OCI-LY1 (cell line): Measurements from ENCODE around the gene CACNA2D3.

ENCODE experiments used
- H2AFZ ChIP-seq: fragments of 200-600 bp; sonication (generic), shearing (Covaris generic); 2 replicates; pipeline ENCODE4 v1.6.0; 2014; ENCODE audit warnings: antibody characterized with exemption, mild to moderate bottlenecking, low read length
- H3F3A ChIP-seq: fragments of 200-600 bp; sonication (generic), shearing (Covaris generic); 2 replicates; pipeline ENCODE4 v1.6.0; 2014; ENCODE audit warnings: mild to moderate bottlenecking, antibody characterized with exemption, low read length, moderate library complexity; ENCODE audit not compliant: insufficient read depth
- H3K27ac ChIP-seq: fragments of 200-600 bp; sonication (generic); 2 replicates; pipeline ENCODE4 v1.5.1; 2014; ENCODE audit warnings: low read length, mixed run types, mild to moderate bottlenecking, low read depth; ENCODE audit not compliant: poor library complexity, severe bottlenecking
- H3K27me3 ChIP-seq: fragments of 200-600 bp; sonication (generic); 2 replicates; pipeline ENCODE4 v1.6.0; 2014; ENCODE audit warnings: antibody characterized with exemption, mild to moderate bottlenecking, low read length, moderate library complexity; ENCODE audit not compliant: insufficient read depth
- H3K36me3 ChIP-seq: fragments of 200-600 bp; sonication (generic); 2 replicates; pipeline ENCODE4 v1.6.1; 2014; ENCODE audit warnings: mild to moderate bottlenecking, antibody characterized with exemption, low read length, moderate library complexity, mixed read lengths; ENCODE audit not compliant: insufficient read depth
- H3K4me1 ChIP-seq: fragments of 200-600 bp; sonication (generic); 2 replicates; pipeline ENCODE4 v1.5.1; 2014; ENCODE audit warnings: mild to moderate bottlenecking, low read length, moderate library complexity; ENCODE audit not compliant: insufficient read depth, severe bottlenecking
- H3K4me2 ChIP-seq: fragments of 200-600 bp; sonication (generic), shearing (Covaris generic); 2 replicates; pipeline ENCODE4 v1.6.1; 2014; ENCODE audit warnings: low read length
- H3K4me3 ChIP-seq: fragments of 200-600 bp; sonication (generic); 2 replicates; pipeline ENCODE4 v1.5.1; 2014; ENCODE audit warnings: low read length, low read depth, mild to moderate bottlenecking, mixed read lengths; ENCODE audit not compliant: poor library complexity, severe bottlenecking
- H3K79me2 ChIP-seq: fragments of 200-600 bp; shearing (Covaris generic); 2 replicates; pipeline ENCODE4 v1.6.1; 2016; ENCODE audit warnings: mixed run types, low read length, mixed read lengths; ENCODE audit not compliant: insufficient read depth
- H3K9ac ChIP-seq: fragments of 200-600 bp; sonication (generic), shearing (Covaris generic); 2 replicates; pipeline ENCODE4 v1.6.1; 2014; ENCODE audit warnings: mild to moderate bottlenecking, low read length, mixed read lengths
- H3K9me2 ChIP-seq: fragments of 200-600 bp; sonication (generic), shearing (Covaris generic); 2 replicates; pipeline ENCODE4 v1.6.1; 2014; ENCODE audit warnings: low read depth, mild to moderate bottlenecking, low read length, mixed read lengths
- H3K9me3 ChIP-seq: fragments of 200-600 bp; shearing (Covaris generic); 2 replicates; pipeline ENCODE4 v1.6.1; 2014; ENCODE audit warnings: low read length, mixed read lengths
- H4K20me1 ChIP-seq: fragments of 200-600 bp; sonication (generic), shearing (Covaris generic); 2 replicates; pipeline ENCODE4 v1.6.0; 2016; ENCODE audit warnings: mild to moderate bottlenecking, low read length; ENCODE audit not compliant: insufficient read depth
- EZH2 ChIP-seq: fragments of 200-600 bp; sonication (generic), shearing (Covaris generic); IDR thresholded peaks from 2 replicates; pipeline ENCODE4 v1.8.0; 2017; ENCODE audit warnings: borderline replicate concordance, mixed run types, mild to moderate bottlenecking, antibody characterized with exemption, low read length, moderate library complexity, mixed read lengths
- TF ChIP-seq, protein P1 (sequence below): fragments of 200-600 bp; sonication (generic), shearing (Covaris generic); IDR thresholded peaks from 2 replicates; pipeline ENCODE4 v1.5.1; 2017; ENCODE audit warnings: mild to moderate bottlenecking, antibody characterized with exemption, low read length, moderate library complexity, mixed read lengths

The CACNA2D3 gene

DNA sequence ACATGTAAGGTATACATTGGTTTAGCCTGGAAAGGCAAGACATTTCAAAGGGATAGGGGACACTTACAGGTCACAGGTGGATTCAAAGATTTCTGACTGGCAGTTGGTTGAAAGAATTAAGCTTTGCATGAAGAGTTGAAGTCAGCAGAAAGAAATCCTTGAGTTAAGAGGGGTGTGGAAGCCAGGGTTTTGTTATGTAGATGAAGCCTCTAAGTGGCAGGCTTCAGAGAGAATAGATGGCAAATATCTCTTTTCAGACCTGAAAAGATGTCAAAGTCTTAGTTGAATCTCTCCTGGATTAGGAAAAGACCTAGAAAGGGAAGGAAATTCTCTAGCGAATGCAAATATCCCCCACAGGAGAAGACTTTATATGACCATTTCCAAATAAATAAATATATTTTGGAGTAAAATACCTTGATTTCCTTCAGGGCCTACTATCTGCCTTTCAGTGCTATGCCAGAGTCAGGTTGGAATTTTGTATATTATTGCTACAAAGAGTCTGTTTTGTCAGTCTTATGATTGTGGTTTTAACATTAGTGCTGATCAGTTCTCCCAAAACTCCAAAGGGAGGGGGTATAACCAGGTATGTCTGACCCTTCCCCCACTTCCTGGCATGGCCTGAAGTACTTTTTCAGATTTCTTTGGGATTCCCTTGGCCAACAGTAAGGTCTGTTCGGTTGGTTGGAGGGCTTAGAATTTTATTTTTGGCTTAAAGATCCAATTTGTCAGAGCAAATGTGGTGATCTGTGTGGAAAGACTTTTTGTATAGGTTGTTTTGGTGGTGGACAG lies 519.1 kb downstream of the CACNA2D3 start:
- H3K4me1 ChIP-seq: no peaks in the 10 kb centered on the region
- H3K9me3 ChIP-seq: no peaks in the 10 kb centered on the region
- H3K27me3 ChIP-seq: no peaks in the 10 kb centered on the region
- no peak overlapping the region for H3K9ac ChIP-seq
- H3K27ac ChIP-seq: no peak overlapping the region
- no peaks in the 10 kb centered on the region for H4K20me1 ChIP-seq
- H3K4me3 ChIP-seq: no peak overlapping the region
- H3K9me2 ChIP-seq: no peaks in the 10 kb centered on the region
- no peaks in the 10 kb centered on the region for H3K79me2 ChIP-seq
- no peaks in the 10 kb centered on the region for H3F3A ChIP-seq
- H3K36me3 ChIP-seq: no peaks in the 10 kb centered on the region
- H2AFZ ChIP-seq: no peak overlapping the region
- H3K4me2 ChIP-seq: no peak overlapping the region
- no peak for TF ChIP-seq EZH2
- TF ChIP-seq, protein P1, sequence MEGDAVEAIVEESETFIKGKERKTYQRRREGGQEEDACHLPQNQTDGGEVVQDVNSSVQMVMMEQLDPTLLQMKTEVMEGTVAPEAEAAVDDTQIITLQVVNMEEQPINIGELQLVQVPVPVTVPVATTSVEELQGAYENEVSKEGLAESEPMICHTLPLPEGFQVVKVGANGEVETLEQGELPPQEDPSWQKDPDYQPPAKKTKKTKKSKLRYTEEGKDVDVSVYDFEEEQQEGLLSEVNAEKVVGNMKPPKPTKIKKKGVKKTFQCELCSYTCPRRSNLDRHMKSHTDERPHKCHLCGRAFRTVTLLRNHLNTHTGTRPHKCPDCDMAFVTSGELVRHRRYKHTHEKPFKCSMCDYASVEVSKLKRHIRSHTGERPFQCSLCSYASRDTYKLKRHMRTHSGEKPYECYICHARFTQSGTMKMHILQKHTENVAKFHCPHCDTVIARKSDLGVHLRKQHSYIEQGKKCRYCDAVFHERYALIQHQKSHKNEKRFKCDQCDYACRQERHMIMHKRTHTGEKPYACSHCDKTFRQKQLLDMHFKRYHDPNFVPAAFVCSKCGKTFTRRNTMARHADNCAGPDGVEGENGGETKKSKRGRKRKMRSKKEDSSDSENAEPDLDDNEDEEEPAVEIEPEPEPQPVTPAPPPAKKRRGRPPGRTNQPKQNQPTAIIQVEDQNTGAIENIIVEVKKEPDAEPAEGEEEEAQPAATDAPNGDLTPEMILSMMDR: no peak

DNA sequence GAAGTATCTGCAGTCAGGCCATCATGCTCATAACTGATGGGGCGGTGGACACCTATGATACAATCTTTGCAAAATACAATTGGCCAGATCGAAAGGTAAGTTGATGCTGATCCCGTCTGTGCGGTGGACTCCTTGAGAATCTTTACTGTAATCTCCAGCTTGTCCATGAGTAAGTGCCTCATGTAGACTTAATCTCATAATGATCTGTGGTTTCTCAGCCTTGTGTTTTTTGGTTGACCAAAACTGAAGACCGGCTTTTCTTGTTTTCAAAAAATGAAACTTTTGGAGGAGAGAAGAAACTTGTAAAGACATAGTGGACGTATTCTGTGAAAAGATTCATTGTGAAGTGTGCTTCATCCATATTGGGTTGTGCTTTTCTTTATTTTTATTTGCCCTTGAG lies 519.8 kb downstream of the CACNA2D3 start:
- no peak overlapping the region for H3K27ac ChIP-seq
- H3K4me1 ChIP-seq: no peaks in the 10 kb centered on the region
- H3K9me3 ChIP-seq: no peaks in the 10 kb centered on the region
- no peaks in the 10 kb centered on the region for H4K20me1 ChIP-seq
- H2AFZ ChIP-seq: no peak overlapping the region
- no peak overlapping the region for H3K9ac ChIP-seq
- no peak overlapping the region for H3K4me2 ChIP-seq
- H3K36me3 ChIP-seq: no peaks in the 10 kb centered on the region
- no peaks in the 10 kb centered on the region for H3K79me2 ChIP-seq
- no peaks in the 10 kb centered on the region for H3K27me3 ChIP-seq
- H3K9me2 ChIP-seq: no peaks in the 10 kb centered on the region
- H3K4me3 ChIP-seq: no peak overlapping the region
- no peaks in the 10 kb centered on the region for H3F3A ChIP-seq
- TF ChIP-seq, protein P1: no peak
- no peak for TF ChIP-seq EZH2

DNA sequence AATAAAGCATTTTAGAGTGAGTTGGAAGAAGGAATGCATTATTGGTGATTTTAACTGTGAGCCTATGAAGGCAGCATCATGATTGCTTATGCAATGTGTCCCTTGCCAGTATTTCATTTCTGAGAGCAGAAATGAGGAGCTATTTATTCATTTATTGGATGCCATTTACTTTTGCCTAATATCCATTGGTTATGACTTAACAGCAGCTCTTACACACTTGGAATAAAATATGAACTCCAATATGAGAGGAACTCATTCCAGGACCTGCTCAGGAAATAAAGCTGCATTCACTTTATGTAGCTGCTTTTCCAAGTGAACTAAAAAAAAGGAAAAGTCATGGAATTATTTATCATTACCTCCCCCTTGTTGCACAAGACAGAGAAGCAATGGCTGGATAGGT lies 525.4 kb downstream of the CACNA2D3 start:
- no peak for TF ChIP-seq EZH2
- TF ChIP-seq, protein P1: no peak
- Histone ChIP-seq H2AFZ (no peak overlapping the region), H3K4me3 (no peak overlapping the region), H3K27ac (no peak overlapping the region), H3F3A (no peaks in the 10 kb centered on the region), H3K27me3 (no peaks in the 10 kb centered on the region), H3K9me2 (no peaks in the 10 kb centered on the region), H3K36me3 (no peaks in the 10 kb centered on the region), H3K4me1 (no peaks in the 10 kb centered on the region), H4K20me1 (no peaks in the 10 kb centered on the region), H3K9me3 (no peaks in the 10 kb centered on the region), H3K9ac (no peak overlapping the region), H3K4me2 (no peak overlapping the region), H3K79me2 (no peaks in the 10 kb centered on the region)
